H9 (cell line): ENCODE data around the gene GRIN3B. TPM values are rescaled to one million over a fixed set of nuclear protein-coding genes. Genes with fewer than 3 reads are reported as not detected.

Source experiments
- DNase-seq: peaks from one replicate; pipeline ENCODE4 v3.0.0-alpha.2; 2017
- H2AFZ ChIP-seq: one replicate; pipeline ENCODE4 v1.6.1; 2013; ENCODE audit warnings: mild to moderate bottlenecking, low read length, control low read depth, moderate library complexity
- H2AK5ac ChIP-seq: 2 replicates; pipeline ENCODE4 v1.6.1; 2013; ENCODE audit warnings: low read length, control low read depth, mixed read lengths; ENCODE audit not compliant: insufficient read length
- H2BK120ac ChIP-seq: one replicate; pipeline ENCODE4 v1.6.1; 2013; ENCODE audit warnings: low read depth, mild to moderate bottlenecking, low read length, control low read depth, inconsistent platforms; ENCODE audit not compliant: poor library complexity, severe bottlenecking
- H2BK12ac ChIP-seq: 2 replicates; pipeline ENCODE4 v1.6.1; 2013; ENCODE audit warnings: low read length, control low read depth, mixed read lengths, low read depth; ENCODE audit not compliant: insufficient read length
- H2BK15ac ChIP-seq: 2 replicates; pipeline ENCODE4 v1.6.1; 2013; ENCODE audit warnings: low read depth, low read length, control low read depth
- H2BK20ac ChIP-seq: one replicate; pipeline ENCODE4 v1.6.1; 2013; ENCODE audit warnings: low read depth, mild to moderate bottlenecking, low read length, control low read depth, inconsistent platforms; ENCODE audit not compliant: poor library complexity, severe bottlenecking
- H2BK5ac ChIP-seq: 2 replicates; pipeline ENCODE4 v1.6.1; 2013; ENCODE audit warnings: low read length, control low read depth, mixed read lengths; ENCODE audit not compliant: insufficient read length
- H3K14ac ChIP-seq: 2 replicates; pipeline ENCODE4 v1.6.1; 2013; ENCODE audit warnings: low read length, control low read depth; ENCODE audit not compliant: insufficient read depth
- H3K18ac ChIP-seq: 2 replicates; pipeline ENCODE4 v1.6.1; 2013; ENCODE audit warnings: low read depth, mild to moderate bottlenecking, mixed read lengths, low read length, control low read depth; ENCODE audit not compliant: insufficient read length
- H3K23ac ChIP-seq: 2 replicates; pipeline ENCODE4 v1.6.1; 2013; ENCODE audit warnings: low read length, control low read depth, mixed read lengths, low read depth; ENCODE audit not compliant: insufficient read length
- H3K23me2 ChIP-seq: 2 replicates; pipeline ENCODE4 v1.6.1; 2013; ENCODE audit warnings: low read depth, mild to moderate bottlenecking, mixed read lengths, low read length, control low read depth; ENCODE audit not compliant: insufficient read length, poor library complexity, severe bottlenecking
- H3K27ac ChIP-seq: 2 replicates; pipeline ENCODE4 v1.5.1; 2013; ENCODE audit warnings: low read length, control low read depth, mixed read lengths, low read depth; ENCODE audit not compliant: insufficient read length
- H3K27me3 ChIP-seq: 2 replicates; pipeline ENCODE4 v1.6.1; 2013; ENCODE audit warnings: low read length, control low read depth, inconsistent platforms; ENCODE audit not compliant: insufficient read depth
- H3K4ac ChIP-seq: 2 replicates; pipeline ENCODE4 v1.6.1; 2013; ENCODE audit warnings: low read depth, mild to moderate bottlenecking, control low read depth, inconsistent platforms, low read length, moderate library complexity
- H3K4me1 ChIP-seq: 2 replicates; pipeline ENCODE4 v1.6.1; 2013; ENCODE audit warnings: low read length, control low read depth, inconsistent platforms; ENCODE audit not compliant: insufficient read depth
- H3K4me2 ChIP-seq: 2 replicates; pipeline ENCODE4 v1.6.1; 2013; ENCODE audit warnings: low read length, control low read depth, mixed read lengths; ENCODE audit not compliant: insufficient read length, insufficient read depth
- H3K56ac ChIP-seq: 2 replicates; pipeline ENCODE4 v1.6.1; 2013; ENCODE audit warnings: low read depth, mild to moderate bottlenecking, mixed read lengths, low read length, control low read depth; ENCODE audit not compliant: insufficient read length
- H3K79me1 ChIP-seq: 2 replicates; pipeline ENCODE4 v1.6.1; 2013; ENCODE audit warnings: low read depth, mild to moderate bottlenecking, moderate library complexity, low read length, control low read depth, inconsistent platforms; ENCODE audit not compliant: insufficient read depth, poor library complexity, severe bottlenecking
- H3K79me2 ChIP-seq: 2 replicates; pipeline ENCODE4 v1.6.1; 2013; ENCODE audit warnings: low read length, control low read depth, inconsistent platforms; ENCODE audit not compliant: insufficient read depth
- H3K9ac ChIP-seq: 2 replicates; pipeline ENCODE4 v1.6.1; 2013; ENCODE audit warnings: low read length, control low read depth, mixed read lengths; ENCODE audit not compliant: insufficient read length; ENCODE audit errors: extremely low read depth
- H3K9me3 ChIP-seq: one replicate; pipeline ENCODE4 v1.6.1; 2013; ENCODE audit warnings: low read depth, low read length, inconsistent platforms; ENCODE audit not compliant: control insufficient read depth
- H3T11ph ChIP-seq: one replicate; pipeline ENCODE4 v1.6.1; 2013; ENCODE audit warnings: mild to moderate bottlenecking, low read length, control low read depth, inconsistent platforms
- H4K20me1 ChIP-seq: one replicate; pipeline ENCODE4 v1.6.1; 2013; ENCODE audit not compliant: control insufficient read depth, insufficient read length, insufficient read depth
- H4K5ac ChIP-seq: 2 replicates; pipeline ENCODE4 v1.6.1; 2013; ENCODE audit warnings: low read depth, mild to moderate bottlenecking, mixed read lengths, low read length, control low read depth; ENCODE audit not compliant: insufficient read length
- H4K8ac ChIP-seq: replicated peaks from 2 replicates; pipeline ENCODE4 v1.6.1; 2013; ENCODE audit warnings: low read length, control low read depth, mixed read lengths, low read depth; ENCODE audit not compliant: insufficient read length
- H4K91ac ChIP-seq: 2 replicates; pipeline ENCODE4 v1.6.1; 2013; ENCODE audit warnings: low read depth, mild to moderate bottlenecking, moderate library complexity, mixed read lengths, low read length, control low read depth; ENCODE audit not compliant: insufficient read length
- H3K27ac Mint-ChIP-seq, 3 experiments: 2 replicates in 2 of 3; 3 replicates in 1 of 3; pipeline ENCODE4 v1.8.0; 2020 to 2021; ENCODE audit warnings: mixed read lengths in 3 of 3, mild to moderate bottlenecking in 1 of 3, moderate library complexity in 1 of 3
- H3K27me3 Mint-ChIP-seq: 2 replicates; pipeline ENCODE4 v1.8.0; 2021; ENCODE audit warnings: low read depth, mild to moderate bottlenecking, moderate library complexity, mixed read lengths
- H3K36me3 Mint-ChIP-seq, 3 experiments: 2 replicates in 2 of 3; 3 replicates in 1 of 3; pipeline ENCODE4 v1.8.0; 2020 to 2021; ENCODE audit warnings: low read depth in 3 of 3, mixed read lengths in 3 of 3; ENCODE audit not compliant: insufficient read depth in 1 of 3
- H3K4me1 Mint-ChIP-seq, 2 experiments: 2 replicates each; pipeline ENCODE4 v1.8.0; 2020; ENCODE audit warnings: mixed read lengths in 2 of 2
- H3K4me3 Mint-ChIP-seq, 2 experiments: 2 replicates in 1 of 2; 3 replicates in 1 of 2; pipeline ENCODE4 v1.8.0; 2020 to 2021; ENCODE audit warnings: mild to moderate bottlenecking in 2 of 2, mixed read lengths in 2 of 2, moderate library complexity in 1 of 2
- H3K9me3 Mint-ChIP-seq, 2 experiments: 2 replicates in 1 of 2; 3 replicates in 1 of 2; pipeline ENCODE4 v1.8.0; 2020; ENCODE audit warnings: mild to moderate bottlenecking in 2 of 2, mixed read lengths in 2 of 2, moderate library complexity in 1 of 2
- WGBS: extraction: QIAGEN DNeasy Blood & Tissue Kit; methylation state at CpG from one replicate; pipeline ENCODE4 v1.1.7; 2013; ENCODE audit warnings: missing lambda C conversion rate, low lambda C conversion rate, mixed read lengths; ENCODE audit not compliant: insufficient read length; ENCODE audit errors: extremely low coverage; 5-methylcytosine and 5-hydroxymethylcytosine counted together
- total RNA-seq: library from RNA; stranded (reverse); gene quantifications from 2 replicates; pipeline ENCODE4 v1.2.1, GENCODE V29; 2021
- TF ChIP-seq, protein P1 (sequence below): fragments of 200-600 bp; sonication (generic); conservative IDR thresholded peaks from 3 replicates; pipeline ENCODE4 v1.8.0; 2021; ENCODE audit warnings: antibody characterized with exemption, mild to moderate bottlenecking

GRIN3B gene
- total RNA-seq, 1 experiment from 2014 or later, result 1.0 TPM

DNA sequence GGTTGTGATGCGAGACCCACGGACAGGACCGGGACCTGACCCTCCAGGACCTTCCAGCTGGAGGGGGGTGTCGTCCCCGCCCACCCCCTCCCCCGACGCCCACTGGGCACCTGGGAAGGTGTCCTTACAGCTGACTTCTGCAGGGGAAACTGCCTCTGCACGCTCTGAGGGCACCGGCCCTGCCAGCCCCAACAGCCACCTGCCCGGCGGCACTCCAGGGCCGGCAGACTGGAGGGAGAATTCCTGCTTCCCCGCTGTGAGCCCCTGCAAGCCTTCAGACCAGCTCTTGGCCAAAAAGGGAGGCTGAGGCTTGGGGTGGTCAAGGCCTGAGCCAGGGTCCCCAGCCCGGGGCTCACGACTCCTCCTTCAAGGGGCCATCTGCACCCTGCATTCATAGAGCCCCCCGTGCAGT is 27.4 kb downstream of the GRIN3B start:
- Histone ChIP-seq H3K14ac (peak overlapping the region; percentile 100), H3K56ac (no peak overlapping the region), H3K27ac (no peak overlapping the region), H2BK20ac (no peak overlapping the region), H3K79me2 (peaks cover 15% of the 10 kb centered on the region; the same call in 1 of the 2 replicates), H3K4me1 (no peaks in the 10 kb centered on the region), H2AFZ (no peak overlapping the region), H2BK15ac (no peak overlapping the region), H3K9me3 (no peaks in the 10 kb centered on the region), H4K5ac (no peak overlapping the region), H3K23ac (no peak overlapping the region), H3K18ac (peak overlapping the region; percentile 100), H3K4me2 (peak overlapping the region; percentile 90), H2BK12ac (no peak overlapping the region), H2BK5ac (no peak overlapping the region), H3T11ph (no peak overlapping the region), H3K79me1 (peaks cover 7% of the 10 kb centered on the region), H3K4ac (no peak overlapping the region), H4K8ac (no peak overlapping the region), H4K20me1 (no peaks in the 10 kb centered on the region), H2AK5ac (no peak overlapping the region), H3K27me3 (no peaks in the 10 kb centered on the region), H3K9ac (peak overlapping the region; percentile 83), H4K91ac (no peak overlapping the region), H3K23me2 (peaks cover 16% of the 10 kb centered on the region), H2BK120ac (no peak overlapping the region)
- TF ChIP-seq, protein P1, sequence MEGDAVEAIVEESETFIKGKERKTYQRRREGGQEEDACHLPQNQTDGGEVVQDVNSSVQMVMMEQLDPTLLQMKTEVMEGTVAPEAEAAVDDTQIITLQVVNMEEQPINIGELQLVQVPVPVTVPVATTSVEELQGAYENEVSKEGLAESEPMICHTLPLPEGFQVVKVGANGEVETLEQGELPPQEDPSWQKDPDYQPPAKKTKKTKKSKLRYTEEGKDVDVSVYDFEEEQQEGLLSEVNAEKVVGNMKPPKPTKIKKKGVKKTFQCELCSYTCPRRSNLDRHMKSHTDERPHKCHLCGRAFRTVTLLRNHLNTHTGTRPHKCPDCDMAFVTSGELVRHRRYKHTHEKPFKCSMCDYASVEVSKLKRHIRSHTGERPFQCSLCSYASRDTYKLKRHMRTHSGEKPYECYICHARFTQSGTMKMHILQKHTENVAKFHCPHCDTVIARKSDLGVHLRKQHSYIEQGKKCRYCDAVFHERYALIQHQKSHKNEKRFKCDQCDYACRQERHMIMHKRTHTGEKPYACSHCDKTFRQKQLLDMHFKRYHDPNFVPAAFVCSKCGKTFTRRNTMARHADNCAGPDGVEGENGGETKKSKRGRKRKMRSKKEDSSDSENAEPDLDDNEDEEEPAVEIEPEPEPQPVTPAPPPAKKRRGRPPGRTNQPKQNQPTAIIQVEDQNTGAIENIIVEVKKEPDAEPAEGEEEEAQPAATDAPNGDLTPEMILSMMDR, result no peak
- peak overlapping the region; percentile 91 to 98 for H3K4me3 Mint-ChIP-seq
- WGBS, result no CpG with 5 or more reads among the region's 16 CpGs
- H3K27ac Mint-ChIP-seq, result peak overlapping the region in 1 of 3 experiments; percentile 68; a peak in 1 of 7 replicates
- H3K4me1 Mint-ChIP-seq, result peaks cover 4 to 22% of the 10 kb centered on the region in 2 experiments; a peak in 3 of 4 replicates
- H3K36me3 Mint-ChIP-seq, result peaks cover 19 to 27% (median 26%) of the 10 kb centered on the region in 3 experiments; a peak in 6 of 7 replicates
- no peaks in the 10 kb centered on the region; the same call in 1 of the 2 replicates for H3K27me3 Mint-ChIP-seq
- H3K9me3 Mint-ChIP-seq, result no peaks in the 10 kb centered on the region
- DNase-seq, result no peak
